ES-I3 (cell line): ENCODE results near the gene SCML2.

ENCODE experiments used
- H3K36me3 ChIP-seq: 2 replicates; pipeline ENCODE4 v1.6.1; 2013; ENCODE audit warnings: mild to moderate bottlenecking, low read length, control low read depth, moderate library complexity; ENCODE audit not compliant: insufficient read depth
- H3K4me1 ChIP-seq: 2 replicates; pipeline ENCODE4 v1.6.1; 2013; ENCODE audit warnings: mild to moderate bottlenecking, control low read depth, low read length; ENCODE audit not compliant: insufficient read depth
- H3K9ac ChIP-seq: 2 replicates; pipeline ENCODE4 v1.6.1; 2013; ENCODE audit warnings: low read depth, mild to moderate bottlenecking, low read length, moderate library complexity
- H3K9me3 ChIP-seq: 2 replicates; pipeline ENCODE4 v1.6.1; 2013; ENCODE audit warnings: mild to moderate bottlenecking, low read length, moderate library complexity; ENCODE audit not compliant: control insufficient read depth, insufficient read depth

The SCML2 gene

GRCh38 chrX:18210470-18210869 is 144.0 kb downstream of the SCML2 start:
- Histone ChIP-seq H3K9ac (no peak overlapping the region), H3K4me1 (no peaks in the 10 kb centered on the region), H3K36me3 (no peaks in the 10 kb centered on the region), H3K9me3 (no peaks in the 10 kb centered on the region)

GRCh38 chrX:18206657-18207056 is 147.8 kb downstream of the SCML2 start:
- Histone ChIP-seq H3K36me3 (no peaks in the 10 kb centered on the region), H3K9me3 (no peaks in the 10 kb centered on the region), H3K9ac (no peak overlapping the region), H3K4me1 (no peaks in the 10 kb centered on the region)

- H3K9me3 ChIP-seq: no peaks in the 10 kb centered on the region
- H3K9ac ChIP-seq: no peak overlapping the region
- H3K4me1 ChIP-seq: no peaks in the 10 kb centered on the region
- no peaks in the 10 kb centered on the region for H3K36me3 ChIP-seq
These were observed 150.9 kb downstream of the SCML2 start for GRCh38 chrX:18203631-18204030.

- Histone ChIP-seq H3K9ac (no peak overlapping the region), H3K9me3 (no peaks in the 10 kb centered on the region), H3K36me3 (no peaks in the 10 kb centered on the region)
These were observed 159.8 kb downstream of the SCML2 start for GRCh38 chrX:18194688-18195087.

More at GRCh38 chrX:18194688-18195087, 159.8 kb downstream of the SCML2 start:
- no peaks in the 10 kb centered on the region for H3K4me1 ChIP-seq
